Stimulated activated CD8-positive, alpha-beta memory T cell treated with anti-CD3 and anti-CD28 coated beads, Interleukin-7, amount 100 ng/mL, for 24 hours (primary cell): Measurements from ENCODE around the gene RSPO3.

ENCODE experiments used
- DNase-seq: peaks from one replicate; pipeline ENCODE4 v3.0.0-alpha.2; 2020; ENCODE audit warnings: low read depth

RSPO3 gene

GRCh38 chr6:127162836-127163235, 44.4 kb downstream of the RSPO3 start:
- DNase-seq, result no peak

DNA sequence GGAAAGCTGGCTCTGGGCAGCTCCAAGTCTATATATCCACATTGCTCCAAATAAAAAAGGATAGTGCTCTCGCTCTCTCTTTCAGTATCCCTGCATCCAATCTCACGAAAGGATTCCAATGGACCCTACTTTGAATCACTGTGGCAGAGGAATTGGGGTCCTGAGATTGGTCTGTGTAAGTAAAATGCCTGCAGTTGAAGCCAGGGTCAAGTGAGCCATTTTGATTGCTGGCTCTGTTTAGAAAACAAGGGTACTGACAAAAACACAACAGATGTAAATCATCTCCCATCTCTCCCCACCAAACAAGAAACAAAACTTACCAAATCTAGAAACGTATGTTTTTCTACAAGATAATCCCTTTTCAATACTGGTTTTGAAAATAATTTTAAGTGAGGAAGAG, 45.6 kb downstream of the RSPO3 start:
- DNase-seq, result no peak

- DNase-seq, result no peak
Measured at GRCh38 chr6:127164565-127164964, 46.1 kb downstream of the RSPO3 start.

DNA sequence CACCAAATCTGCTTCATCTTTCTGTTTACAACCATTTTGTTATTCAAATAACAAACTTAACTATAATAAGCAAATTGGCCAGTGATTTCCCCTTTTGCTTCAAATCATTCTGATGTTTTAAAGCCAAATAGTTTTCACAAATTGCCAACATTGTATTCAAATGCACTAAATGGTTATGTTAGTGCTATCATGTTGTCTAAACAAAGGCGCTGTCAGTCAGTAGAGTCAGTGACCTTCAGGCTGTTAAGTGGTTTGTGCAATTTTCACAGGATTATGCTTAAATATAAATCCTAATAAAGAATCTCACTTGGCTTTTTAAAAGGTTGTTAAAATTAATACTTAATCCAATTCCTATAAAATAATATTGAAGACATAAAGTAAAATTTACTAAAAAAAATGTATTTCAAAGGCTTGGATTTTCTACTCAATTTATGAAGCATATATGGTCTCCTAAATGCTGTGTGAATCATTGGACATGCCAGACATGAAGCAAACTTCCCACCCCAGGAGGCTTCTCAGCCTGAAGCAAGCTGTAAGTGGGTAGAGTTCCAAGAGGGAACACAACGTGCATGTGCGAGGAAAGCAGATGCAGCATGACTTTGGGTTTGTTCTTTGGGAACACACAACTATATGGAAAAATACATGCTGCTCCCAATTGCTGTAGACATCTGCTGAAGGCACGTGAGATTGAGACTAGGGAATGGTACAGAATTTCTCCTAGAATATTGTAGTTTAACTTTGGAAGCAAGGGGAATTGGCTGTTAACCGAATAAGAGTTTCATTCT, 54.9 kb downstream of the RSPO3 start:
- no peak for DNase-seq

DNA sequence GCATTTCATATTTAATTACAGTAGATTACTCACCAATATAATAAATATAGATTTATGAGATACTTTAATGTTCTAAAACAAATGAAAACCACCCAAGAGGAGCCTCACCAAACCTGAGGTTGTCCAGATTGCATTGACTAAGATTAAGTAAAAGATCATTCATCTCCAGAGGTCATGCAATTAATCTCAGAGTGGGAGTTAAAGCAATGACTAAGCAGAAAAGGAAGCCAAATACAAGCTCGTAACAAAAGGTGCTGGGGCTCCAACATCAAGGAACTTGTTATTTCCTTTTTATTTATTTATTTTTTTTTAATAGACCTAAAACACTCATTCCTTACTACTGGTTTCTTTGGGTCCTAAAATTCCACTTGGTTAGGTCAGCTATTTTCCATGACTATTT, 57.7 kb downstream of the RSPO3 start:
- no peak for DNase-seq

DNA sequence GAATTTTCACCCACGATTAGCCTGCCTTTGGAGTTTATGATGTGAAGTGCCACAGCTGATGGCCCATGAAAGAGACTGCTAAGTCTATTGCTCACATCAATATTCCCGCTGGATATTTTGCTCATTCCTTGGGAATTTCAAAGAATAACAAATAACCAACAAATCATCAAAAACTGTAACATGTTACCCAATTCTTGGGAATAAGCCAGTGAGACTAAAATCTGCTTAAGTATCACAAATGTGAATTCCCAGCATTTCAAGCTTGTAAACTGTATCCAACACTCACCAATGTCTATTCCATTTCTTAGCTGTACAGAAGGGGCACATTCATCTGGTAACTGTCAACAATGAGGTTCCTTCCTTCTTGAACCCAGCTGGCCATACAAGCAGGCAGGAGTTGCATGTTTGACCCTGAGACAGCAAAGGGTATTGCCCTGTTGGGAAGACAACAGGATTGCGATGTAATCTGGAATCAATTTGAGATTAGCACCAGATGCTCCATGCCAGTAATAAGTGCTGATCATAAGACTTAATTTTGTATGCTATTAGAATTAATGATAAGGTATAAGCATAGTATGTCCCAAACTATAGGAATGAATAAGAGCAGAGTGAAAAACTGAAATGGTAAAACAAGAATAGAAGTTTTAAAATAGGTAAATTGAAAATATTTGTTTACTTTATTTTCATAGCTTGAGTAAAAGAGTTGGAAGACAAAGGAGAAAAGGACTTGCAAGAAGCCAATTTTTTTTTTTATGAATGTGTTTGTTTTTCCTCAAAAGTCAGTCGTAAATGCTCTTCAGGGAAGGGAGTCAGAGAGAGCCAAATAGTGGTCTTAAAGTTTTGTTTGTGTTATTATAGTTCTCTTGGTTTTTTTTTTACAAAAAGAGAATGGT, 58.8 kb downstream of the RSPO3 start:
- DNase-seq, result no peak

- no peak for DNase-seq
Measured at GRCh38 chr6:127177923-127178231, 59.4 kb downstream of the RSPO3 start.

- no peak for DNase-seq
Measured at GRCh38 chr6:127178746-127179145, 60.3 kb downstream of the RSPO3 start.

- DNase-seq, result no peak
Measured at GRCh38 chr6:127180426-127180825, 62.0 kb downstream of the RSPO3 start.

DNA sequence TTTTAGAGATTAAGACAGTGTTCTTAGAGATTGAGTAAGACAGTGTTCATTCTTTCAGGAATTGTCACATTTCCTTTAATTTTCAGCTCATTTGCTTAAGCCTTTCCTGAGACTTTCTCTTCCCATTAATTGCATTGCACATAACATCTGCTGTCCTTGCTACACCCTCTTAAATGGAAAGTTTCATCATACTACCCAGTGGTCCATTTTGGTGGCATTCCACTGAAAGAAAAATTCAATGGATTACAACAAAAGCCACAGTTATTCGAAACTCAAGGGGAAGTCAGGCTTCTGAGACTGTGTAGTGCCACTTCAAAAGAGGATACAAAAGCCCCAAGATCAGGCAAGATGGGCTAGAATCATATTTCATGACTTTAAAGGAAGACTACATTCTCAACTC, 64.0 kb downstream of the RSPO3 start:
- no peak for DNase-seq

- DNase-seq, result no peak
Measured at GRCh38 chr6:127185437-127185995, 67.0 kb downstream of the RSPO3 start.

- DNase-seq, result peak; percentile 40
Measured at GRCh38 chr6:127186889-127187288, 68.4 kb downstream of the RSPO3 start.

DNA sequence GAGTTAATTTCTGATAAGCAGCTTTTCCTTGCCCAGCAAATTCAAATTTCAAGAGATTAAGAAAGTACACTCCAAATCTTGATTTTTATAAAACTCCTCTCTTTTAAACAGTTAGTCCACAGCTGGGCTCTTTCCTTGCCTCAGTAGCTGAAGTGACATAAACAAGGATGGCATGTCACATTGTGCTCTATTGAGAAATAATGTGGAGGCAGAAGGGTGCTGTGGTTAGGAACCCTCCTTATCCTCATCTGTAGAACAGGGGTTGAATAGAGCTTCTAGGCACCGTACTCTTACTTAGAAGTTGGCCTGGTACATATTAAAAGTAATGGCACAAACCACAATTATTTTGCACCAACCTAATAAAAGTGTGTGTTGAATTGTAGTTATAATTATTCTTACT, 70.3 kb downstream of the RSPO3 start:
- DNase-seq, result no peak

- DNase-seq, result no peak
Measured at GRCh38 chr6:127190552-127190951, 72.1 kb downstream of the RSPO3 start.

DNA sequence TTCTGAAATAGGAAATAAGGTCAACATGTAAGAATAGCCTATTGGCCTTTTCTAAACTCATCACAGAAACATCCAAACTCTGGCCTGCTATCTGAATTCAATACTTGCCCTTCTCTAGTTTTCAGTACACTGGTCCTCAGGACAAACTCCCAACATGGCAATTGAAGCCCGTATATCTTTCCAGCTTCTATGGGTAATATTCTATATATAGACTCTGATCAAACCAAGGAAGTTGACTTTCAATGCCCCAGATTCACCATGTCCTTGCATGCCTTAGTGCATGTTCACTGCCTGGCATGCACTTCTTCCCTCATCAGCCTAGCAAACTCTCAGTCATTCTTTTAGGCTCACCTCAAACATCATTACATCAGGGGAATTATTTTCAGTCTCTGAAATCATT, 73.2 kb downstream of the RSPO3 start:
- DNase-seq, result no peak

- DNase-seq, result no peak
Measured at GRCh38 chr6:127192911-127193541, 74.6 kb downstream of the RSPO3 start.

GRCh38 chr6:127195833-127196232, 77.4 kb downstream of the RSPO3 start:
- no peak for DNase-seq

- DNase-seq, result no peak
Measured at GRCh38 chr6:127198549-127198948, 80.1 kb downstream of the RSPO3 start.

DNA sequence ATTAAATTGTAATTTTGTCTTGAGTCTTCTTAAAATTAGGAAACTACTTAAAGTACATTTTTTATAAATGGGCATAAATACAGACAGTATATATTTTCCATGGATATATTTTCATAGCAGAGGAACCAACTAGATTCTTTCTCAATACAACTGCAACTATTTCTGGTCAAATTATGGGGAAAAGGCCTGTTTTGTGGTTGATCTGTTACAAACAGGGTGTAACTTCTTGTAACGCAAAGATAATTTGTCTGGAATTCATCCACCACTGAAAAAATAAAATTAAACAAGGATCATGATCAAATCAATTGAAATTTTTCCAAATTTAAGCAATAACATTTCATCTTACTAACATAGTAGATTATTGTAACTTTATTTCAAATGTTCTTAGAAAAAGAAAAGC, 81.0 kb downstream of the RSPO3 start:
- no peak for DNase-seq

DNA sequence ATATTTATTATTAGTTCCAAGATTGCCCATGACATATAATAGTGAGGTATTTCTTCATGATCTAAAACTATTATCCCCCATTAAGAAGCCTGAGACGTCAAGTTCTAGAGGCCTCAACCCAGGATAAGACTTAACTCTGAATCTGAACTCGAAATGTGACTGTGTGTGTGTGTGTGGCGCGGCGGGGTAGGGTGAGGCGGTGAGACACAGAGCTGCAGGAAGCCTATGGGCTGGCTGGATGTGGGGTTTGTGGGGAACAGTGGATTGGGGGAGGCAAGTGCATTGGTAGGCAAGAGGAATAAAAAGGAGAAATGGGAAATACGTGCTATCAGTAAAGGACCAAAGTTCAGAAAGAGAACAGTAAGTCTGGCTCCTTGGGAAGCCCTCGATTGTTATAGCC, 81.6 kb downstream of the RSPO3 start:
- no peak for DNase-seq

DNA sequence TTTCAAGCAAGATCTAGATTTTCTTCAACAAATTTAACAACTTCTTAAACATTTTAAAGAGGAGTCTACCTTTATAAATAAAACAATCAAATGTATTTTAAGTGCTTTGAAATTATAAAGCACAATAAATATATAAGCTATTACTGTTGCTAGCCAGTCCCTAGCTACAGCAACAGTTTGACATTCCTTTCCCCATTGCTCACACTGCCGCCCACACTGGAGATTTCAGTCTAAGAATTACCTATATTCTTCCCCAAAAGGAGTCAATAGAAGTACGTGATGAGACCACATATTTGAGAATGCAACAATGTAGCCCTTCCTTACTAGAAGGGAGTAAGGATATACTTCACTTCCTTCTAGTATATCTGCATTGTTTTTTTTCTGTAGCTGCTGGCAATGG, 82.8 kb downstream of the RSPO3 start:
- DNase-seq, result no peak

DNA sequence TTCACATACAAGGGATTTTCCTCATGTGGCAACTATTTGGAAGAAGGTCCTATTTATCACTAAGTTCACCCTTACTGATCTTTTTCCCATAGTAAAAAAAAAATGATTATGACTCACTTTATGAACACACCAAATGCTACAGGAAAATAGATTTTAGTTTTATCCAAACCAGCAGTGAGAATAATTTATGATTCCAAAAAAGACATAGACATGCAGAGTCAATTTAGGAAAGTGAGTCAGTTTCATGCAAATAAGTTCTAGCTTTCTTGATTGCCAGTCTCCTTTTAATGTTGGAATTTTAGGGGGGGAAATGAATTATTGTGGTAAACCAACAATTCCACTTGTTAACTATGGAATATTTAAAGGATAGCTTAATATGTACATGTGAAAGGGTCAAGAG, 84.2 kb downstream of the RSPO3 start:
- DNase-seq, result no peak

GRCh38 chr6:127204281-127204680, 85.8 kb downstream of the RSPO3 start:
- DNase-seq, result no peak
